Iris pigment epithelial cell (primary cell): ENCODE results near the gene WWOX.

ENCODE experiments used
- DNase-seq: peaks from one replicate; pipeline ENCODE4 v3.0.0-alpha.2; 2011; ENCODE audit warnings: low read depth

Gene WWOX

DNA sequence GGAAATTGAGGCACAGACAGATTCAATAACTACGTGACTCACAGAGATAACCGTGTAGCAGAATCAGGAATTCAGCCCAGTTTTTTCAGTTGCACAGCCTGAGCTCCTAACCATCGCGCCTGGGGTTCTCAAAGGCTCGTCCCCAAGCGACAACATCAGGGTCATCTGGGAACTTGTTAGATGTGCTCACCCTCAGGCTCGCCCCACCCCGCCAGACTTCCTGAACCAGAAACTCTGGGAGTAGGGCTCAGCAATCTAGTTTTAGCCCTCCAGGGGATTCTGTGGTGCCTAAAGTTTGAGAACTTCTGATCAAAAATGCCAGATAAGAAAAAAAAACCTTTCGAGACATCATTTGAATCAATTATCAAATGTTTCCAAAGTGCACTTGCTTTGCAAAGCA lies 559.8 kb downstream of the WWOX start:
- DNase-seq, result no peak

DNA sequence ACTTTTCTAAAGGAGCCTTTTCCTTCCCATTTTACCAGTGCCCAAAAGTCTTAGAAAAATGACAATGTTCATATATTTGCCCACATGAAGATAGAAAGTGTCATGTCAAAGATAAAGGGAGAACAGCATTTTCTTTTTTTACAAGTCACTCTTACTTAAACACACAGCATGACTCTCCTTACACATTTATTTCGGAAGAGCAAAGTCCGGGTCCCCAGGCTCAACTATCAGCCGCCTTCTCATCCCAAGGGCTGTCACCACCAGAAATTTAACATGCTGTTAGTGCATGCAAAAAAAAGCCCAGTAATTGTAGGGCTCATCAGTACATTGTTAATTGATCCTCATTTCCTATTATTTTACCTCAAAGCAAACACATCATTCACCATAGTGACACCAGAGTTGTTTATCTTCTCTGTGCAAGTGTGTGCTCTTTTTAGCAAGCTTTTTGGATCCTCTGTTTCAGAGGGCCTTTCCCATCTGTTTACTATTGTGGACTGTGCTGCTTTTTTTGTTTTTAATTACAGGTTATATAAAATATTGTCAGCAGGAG lies 560.3 kb downstream of the WWOX start:
- no peak for DNase-seq

GRCh38 chr16:78660795-78661194 lies 561.3 kb downstream of the WWOX start:
- no peak for DNase-seq

DNA sequence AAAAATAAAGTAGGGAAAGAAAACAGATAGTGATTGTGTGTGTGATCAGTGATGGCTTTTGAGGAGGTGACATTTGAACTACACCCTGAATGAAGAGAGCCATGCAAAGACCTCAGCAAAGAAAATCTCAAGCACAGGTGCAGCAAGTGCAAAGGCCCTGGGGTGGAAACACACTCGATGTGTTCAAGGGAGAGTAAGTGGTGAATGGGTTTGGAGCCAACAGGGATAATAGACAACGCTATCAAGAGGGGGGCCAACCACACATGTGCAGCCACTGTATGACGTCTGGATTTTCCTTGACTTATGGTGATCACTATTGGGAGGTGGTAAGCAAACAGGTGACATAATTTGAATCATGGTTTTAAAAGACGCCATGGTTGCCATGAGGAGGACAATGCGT lies 564.2 kb downstream of the WWOX start:
- no peak for DNase-seq

- DNase-seq, result no peak
Observed at GRCh38 chr16:78664811-78665772, 565.6 kb downstream of the WWOX start.

GRCh38 chr16:78666318-78666717 lies 566.9 kb downstream of the WWOX start:
- DNase-seq, result no peak

DNA sequence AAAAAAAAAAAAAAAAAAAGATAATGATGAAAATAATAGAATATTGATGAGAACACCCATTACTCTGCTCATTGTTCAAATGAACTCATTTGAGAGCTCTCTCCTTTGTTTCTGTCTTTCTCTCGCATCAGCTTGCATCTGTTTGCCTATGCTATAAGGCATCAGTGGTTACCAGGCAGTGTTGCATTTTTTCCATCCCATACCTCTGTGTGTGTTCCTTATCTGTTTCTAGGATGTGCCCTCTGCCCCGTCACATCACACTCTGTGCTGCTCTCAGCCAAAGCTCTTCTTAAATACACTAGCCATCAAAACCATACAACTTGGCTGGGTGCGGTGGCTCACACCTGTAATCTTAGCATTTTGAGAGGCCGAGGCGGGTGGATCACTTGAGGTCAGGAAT lies 568.2 kb downstream of the WWOX start:
- DNase-seq, result no peak

- DNase-seq, result no peak
Observed at GRCh38 chr16:78668393-78668792, 568.9 kb downstream of the WWOX start.

DNA sequence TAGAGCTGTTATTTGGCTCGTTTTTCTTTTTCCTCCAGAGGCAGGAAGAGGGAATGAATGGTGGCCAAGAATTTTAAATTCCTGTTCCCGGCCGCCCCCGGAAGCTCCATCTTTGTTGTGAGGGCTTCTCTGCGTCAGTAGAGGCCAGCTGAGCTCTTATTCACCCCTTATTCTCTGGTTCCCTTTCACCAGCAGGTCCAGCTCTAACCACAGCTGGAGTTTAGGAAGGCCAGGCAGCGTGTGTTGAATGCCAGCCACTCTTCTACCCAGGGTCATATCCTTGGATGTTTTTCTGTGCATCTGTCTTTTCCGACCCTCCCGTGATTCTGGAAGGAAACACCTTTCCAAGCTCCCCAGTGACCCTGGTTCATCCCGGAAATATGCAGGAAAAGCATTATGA lies 570.5 kb downstream of the WWOX start:
- no peak for DNase-seq

GRCh38 chr16:78672779-78673556 lies 573.5 kb downstream of the WWOX start:
- DNase-seq, result no peak

- DNase-seq, result no peak
Observed at GRCh38 chr16:78673884-78674283, 574.4 kb downstream of the WWOX start.

DNA sequence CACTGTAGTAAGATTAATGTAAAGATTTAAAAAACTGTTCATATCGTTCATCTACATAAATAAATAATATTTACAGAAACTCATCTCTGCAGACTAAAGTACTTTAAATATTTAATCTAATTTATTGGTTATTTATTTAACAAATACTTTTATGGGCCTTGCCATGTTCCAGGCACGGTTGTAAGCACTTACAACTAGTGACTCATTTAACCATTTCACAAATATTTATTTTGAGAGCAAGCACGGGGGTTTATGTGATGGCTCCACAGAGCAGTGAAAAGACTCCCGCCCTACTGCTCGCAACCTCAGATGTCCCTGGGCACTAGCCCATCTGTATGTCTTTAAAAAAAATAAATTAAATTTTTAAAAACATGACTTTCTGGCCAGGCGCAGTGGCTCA lies 575.9 kb downstream of the WWOX start:
- no peak for DNase-seq

- DNase-seq, result no peak
Observed at GRCh38 chr16:78675951-78676792, 576.7 kb downstream of the WWOX start.

DNA sequence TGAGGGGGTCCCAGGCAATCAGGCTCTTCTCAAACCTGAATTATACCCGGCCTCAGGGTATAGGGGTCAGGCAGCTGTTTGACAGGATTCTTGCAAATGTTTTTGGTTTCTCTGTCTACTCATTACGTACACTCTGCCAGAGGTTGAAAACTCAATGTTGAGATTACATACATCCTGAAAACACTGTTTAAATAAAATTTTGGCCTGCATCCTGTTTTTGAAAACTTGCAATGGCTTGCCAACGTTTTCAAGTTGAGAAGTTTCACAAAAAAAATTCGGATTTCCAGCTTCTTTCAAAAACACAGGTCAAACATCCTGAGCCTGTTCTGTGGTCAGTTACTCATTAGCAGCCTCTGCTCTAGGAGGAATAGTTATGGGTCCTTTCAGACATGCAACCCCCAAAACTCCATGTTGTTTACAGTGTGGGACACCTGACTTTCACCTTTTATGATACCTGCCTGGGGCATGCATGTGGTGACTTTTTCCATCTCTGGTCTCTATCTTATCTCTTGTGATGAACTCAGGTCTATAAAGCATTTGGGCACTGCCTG lies 577.8 kb downstream of the WWOX start:
- DNase-seq, result no peak

DNA sequence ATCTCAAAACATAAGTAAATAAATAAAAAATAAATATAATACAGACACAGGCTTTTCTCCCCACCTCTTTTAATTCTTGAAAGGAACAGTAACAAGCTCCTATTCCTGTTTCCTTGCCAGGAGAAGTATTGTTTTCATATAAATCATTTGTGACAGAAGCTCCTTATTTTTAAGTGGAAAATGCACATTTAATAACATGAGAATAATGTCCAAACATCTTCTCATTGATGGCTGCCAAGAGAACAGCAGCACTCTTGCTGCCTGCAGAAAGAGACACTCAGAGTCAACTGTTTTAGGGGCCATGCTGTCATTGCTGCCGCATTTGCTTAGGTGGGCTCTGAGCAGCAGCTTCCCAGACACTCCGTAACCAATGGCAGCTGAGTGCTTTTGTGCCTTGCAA lies 580.1 kb downstream of the WWOX start:
- no peak for DNase-seq

DNA sequence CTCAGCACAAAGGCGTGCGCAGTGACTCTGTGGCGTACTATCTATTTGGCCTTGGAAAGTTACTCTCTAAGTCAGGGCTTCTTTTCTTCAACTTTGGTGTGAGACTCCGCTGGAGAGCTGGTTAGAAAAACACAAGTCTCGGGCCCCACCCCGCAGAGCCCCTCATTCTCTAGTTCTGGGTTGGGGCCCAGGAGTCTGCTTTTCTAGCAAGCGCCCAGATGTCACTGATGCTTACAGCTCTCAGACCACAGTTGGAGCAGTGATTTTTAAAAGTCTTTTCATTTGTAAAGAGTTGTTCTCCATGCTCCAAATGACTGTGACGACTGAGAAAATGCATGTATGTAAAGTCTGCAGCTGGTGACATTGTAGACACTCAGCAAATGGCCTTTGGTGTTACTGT lies 582.3 kb downstream of the WWOX start:
- no peak for DNase-seq

GRCh38 chr16:78684030-78684611 lies 584.7 kb downstream of the WWOX start:
- peak; percentile 31 for DNase-seq

- DNase-seq, result no peak
Observed at GRCh38 chr16:78684655-78685375, 585.4 kb downstream of the WWOX start.

- DNase-seq, result no peak
Observed at GRCh38 chr16:78686601-78687000, 587.1 kb downstream of the WWOX start.

- no peak for DNase-seq
Observed at GRCh38 chr16:78689028-78689427, 589.6 kb downstream of the WWOX start.

DNA sequence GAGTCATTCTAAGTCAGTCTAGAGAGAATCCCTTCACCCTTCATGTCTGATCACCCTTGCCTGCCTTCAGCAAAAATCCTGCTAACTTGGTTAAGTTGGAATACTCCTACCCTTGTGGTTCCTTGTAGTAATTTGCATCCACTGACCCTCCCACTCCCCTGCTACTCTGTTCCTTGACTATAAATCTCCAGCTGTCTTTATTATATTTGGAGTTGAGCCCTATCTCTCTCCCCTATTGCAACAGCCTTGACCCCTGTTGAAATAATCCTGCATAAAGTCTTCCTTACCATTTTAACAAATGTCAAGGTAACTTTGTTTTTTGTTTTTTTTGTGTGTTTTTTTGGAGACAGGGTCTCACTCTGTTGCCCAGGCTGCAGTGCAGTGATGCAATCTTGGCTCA lies 590.1 kb downstream of the WWOX start:
- no peak for DNase-seq
